ENCODE measurements around the gene GFPT2.

GRCh38 chr5:180296771-180297170 lies 56.4 kb downstream of the GFPT2 start:
- TF ChIP-seq CTCF (tag by site-specific recombination; IDR thresholded peaks at IDR 0.05), result no peak
- no peak for TF ChIP-seq ZNF16 (tag by site-specific recombination; IDR thresholded peaks at IDR 0.05; ENCODE audit: low read depth)
- TF ChIP-seq GFI1B (tag by site-specific recombination; IDR thresholded peaks at IDR 0.05), result no peak
- no peak for TF ChIP-seq TRIM28 (IDR thresholded peaks at IDR 0.05; ENCODE audit: borderline replicate concordance, low read length)
- TF ChIP-seq PRDM4 (tag by site-specific recombination; IDR thresholded peaks at IDR 0.05), result no peak
- TF ChIP-seq YY1 (tag by site-specific recombination; IDR thresholded peaks at IDR 0.05), result no peak
- no peak for TF ChIP-seq TCF7L2 (IDR thresholded peaks at IDR 0.05; ENCODE audit: borderline replicate concordance, low read depth, low read length)
- TF ChIP-seq ZNF623 (tag by site-specific recombination; IDR thresholded peaks at IDR 0.05), result no peak
- no peak for TF ChIP-seq ZNF626 (tag by site-specific recombination; IDR thresholded peaks at IDR 0.05)
- TF ChIP-seq ZBTB1 (tag by site-specific recombination; IDR thresholded peaks at IDR 0.05), result no peak
- no peak for TF ChIP-seq ZNF18 (tag by site-specific recombination; IDR thresholded peaks at IDR 0.05)
- no peak for TF ChIP-seq ZNF133 (tag by site-specific recombination; IDR thresholded peaks at IDR 0.05)
- TF ChIP-seq ZNF510 (tag by site-specific recombination; IDR thresholded peaks at IDR 0.05; ENCODE audit: insufficient replicate concordance), result no peak

All from HEK293 (cell line).